Left hindlimb (tissue), 1 donor: ENCODE results near the gene CAPN5.

ENCODE experiments used
- DNase-seq: peaks from one replicate; pipeline ENCODE4 v3.0.0-alpha.2; 2018

Gene CAPN5

DNA sequence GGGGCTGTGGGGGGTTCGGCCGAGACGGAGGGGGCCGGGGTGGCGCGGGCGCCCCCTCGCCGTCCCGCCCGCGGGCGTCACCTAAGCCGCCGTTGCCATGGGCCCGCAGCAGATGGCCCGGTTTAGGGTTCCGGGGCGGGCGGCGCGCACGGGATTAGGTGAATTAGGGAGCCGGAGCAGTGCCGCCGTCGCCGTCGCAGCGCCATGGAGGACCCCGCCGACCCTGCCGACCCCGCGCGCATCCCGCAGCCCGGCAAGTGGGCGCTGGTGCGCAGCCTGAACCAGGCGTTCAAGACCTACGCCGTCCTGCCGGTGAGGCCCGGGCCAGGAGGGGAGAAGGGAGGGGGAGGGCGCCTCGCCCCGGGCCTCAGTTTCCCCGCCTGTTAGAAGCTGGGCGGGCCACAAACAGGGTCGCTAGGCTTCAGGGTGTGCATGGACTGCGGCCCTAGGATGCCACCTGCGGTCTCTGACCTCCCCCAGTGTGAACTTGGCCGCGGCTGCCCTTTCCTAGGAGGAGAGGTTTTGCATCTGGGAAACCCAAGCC is 71.4 kb downstream of the CAPN5 start:
- DNase-seq, result no peak

DNA sequence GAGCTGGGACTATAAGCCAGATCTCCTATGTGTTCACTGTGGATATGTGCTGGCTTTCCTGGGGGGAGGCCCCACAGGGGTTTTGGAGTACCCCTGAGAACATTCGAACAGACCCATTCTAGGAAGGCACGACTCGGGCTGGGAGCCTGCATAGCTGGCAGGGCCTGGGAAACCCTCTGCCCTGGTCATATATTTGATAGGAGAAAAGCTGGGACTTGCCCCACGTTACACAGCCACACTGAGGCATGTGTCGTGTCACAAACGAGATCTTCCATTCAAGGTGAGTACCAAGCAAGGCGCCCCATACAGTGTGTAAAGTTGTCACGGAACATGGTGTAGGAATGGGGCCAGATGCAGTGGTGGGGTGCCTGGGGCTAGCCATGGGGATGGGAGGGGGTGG is 72.4 kb downstream of the CAPN5 start:
- no peak for DNase-seq

GRCh38 chr11:77140231-77140851 is 73.6 kb downstream of the CAPN5 start:
- DNase-seq, result no peak

- DNase-seq, result no peak
These were observed 74.3 kb downstream of the CAPN5 start for GRCh38 chr11:77141034-77141433.

DNA sequence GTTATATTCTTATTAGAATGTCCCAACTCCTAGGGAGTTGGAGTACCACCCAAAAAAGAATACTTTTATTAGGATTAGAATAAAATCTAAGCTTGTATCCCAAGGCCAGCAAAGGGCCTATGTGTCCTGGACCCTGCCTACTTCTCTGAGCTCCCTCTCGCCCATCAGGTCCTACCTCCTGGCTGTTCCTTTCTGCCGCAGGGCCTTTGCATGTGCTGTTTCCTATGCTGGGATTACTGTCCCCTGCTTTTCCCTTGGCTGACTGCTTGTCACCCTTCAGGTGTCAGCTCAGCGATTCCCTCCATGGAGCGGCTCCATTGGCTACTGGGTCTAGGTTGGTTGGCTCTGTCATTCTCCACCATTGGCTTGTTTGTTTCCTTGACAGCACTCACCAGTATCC is 74.7 kb downstream of the CAPN5 start:
- DNase-seq, result no peak

DNA sequence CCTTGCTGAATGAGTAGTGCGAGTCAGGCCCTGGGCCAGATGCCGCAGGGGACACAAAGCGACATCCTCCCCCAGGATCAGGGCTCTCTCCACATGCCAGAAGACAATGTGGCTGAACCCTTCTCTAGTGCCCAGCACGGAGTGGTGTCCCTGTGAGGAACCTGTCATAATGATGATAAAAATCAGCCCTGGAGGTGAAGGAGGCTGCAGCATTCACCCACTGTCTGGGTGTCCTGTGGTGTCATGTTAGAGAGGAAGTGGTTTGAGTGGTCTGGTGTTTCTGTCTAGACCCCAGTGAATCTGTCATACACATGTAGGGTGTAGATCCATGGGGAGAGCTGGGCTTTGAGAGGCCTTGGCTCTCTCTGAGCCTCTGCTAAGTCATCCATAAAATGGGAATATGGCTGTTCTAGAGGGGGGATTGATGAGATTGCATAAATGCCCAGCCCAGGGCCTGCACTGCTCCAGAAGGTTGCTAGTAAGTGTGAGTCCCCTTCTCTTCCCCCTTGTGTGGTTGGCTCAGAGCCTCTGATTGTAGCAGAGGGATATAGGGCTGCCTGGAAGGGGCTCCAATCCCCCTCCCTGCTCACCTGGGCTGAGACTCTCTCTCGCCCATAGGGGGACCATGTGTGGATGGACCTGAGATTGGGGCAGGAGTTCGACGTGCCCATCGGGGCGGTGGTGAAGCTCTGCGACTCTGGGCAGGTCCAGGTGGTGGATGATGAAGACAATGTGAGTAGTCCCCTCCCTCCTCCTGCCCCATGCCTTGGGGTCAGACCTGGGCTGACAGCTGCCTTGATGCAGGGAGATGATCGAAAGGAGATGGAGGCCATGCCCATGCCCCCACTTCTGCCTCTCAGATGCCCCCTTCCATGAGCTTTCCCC is 75.6 kb downstream of the CAPN5 start:
- DNase-seq, result no peak

GRCh38 chr11:77143405-77144020 is 76.7 kb downstream of the CAPN5 start:
- DNase-seq, result no peak

DNA sequence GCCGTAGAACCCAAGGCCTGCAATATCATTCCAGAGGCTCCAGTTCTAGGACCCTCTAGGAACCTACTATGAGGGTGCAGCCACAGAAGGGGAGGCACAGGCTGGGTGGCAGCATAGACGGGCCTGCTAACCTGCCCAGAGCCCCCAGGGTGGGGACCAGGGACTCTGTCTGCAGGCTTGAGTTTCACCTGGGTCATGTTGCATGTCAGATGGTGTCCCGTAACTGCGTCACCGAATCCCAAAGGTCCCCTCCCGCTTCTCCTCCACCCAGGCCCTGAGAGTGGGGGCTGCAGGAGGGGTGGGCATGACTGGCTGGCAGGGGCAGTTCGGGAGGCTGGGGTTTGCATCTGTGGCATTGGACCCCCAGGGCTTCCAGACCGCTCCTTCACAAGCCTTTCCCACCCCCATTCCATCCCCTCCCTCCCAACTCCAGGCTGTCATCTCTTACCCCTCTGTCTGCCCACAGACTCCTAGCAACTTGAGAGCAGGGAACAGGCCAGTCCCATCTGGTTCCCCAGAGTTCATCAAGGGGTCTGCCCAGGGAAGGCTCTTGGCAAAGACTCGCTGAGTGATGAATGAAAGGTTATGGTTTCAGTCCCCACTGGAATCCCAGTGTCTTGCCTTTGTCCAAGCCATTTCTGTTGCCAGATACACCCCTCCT is 77.6 kb downstream of the CAPN5 start:
- no peak for DNase-seq

- no peak for DNase-seq
These were observed 78.2 kb downstream of the CAPN5 start for GRCh38 chr11:77144857-77145428.

GRCh38 chr11:77146261-77147035 is 79.7 kb downstream of the CAPN5 start:
- no peak for DNase-seq

DNA sequence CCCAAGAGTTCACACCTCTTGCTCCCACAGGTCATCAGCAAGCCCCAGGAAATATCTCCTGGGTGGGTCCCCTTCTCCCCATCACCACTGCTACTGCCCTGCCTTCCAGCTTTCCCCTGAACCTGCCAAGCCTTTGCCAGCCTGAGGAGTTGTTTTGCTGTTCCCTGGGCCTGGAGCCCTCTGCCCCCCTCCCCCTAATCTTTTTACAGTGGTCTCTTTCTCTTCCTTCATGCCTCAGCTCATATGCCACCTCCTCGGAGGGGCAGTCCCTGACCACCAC is 80.2 kb downstream of the CAPN5 start:
- DNase-seq, result no peak

GRCh38 chr11:77147668-77148321 is 81.0 kb downstream of the CAPN5 start:
- DNase-seq, result no peak

- DNase-seq, result no peak
These were observed 82.4 kb downstream of the CAPN5 start for GRCh38 chr11:77148963-77149715.

- DNase-seq, result no peak
These were observed 83.1 kb downstream of the CAPN5 start for GRCh38 chr11:77149716-77150392.

- no peak for DNase-seq
These were observed 84.1 kb downstream of the CAPN5 start for GRCh38 chr11:77150836-77151235.

DNA sequence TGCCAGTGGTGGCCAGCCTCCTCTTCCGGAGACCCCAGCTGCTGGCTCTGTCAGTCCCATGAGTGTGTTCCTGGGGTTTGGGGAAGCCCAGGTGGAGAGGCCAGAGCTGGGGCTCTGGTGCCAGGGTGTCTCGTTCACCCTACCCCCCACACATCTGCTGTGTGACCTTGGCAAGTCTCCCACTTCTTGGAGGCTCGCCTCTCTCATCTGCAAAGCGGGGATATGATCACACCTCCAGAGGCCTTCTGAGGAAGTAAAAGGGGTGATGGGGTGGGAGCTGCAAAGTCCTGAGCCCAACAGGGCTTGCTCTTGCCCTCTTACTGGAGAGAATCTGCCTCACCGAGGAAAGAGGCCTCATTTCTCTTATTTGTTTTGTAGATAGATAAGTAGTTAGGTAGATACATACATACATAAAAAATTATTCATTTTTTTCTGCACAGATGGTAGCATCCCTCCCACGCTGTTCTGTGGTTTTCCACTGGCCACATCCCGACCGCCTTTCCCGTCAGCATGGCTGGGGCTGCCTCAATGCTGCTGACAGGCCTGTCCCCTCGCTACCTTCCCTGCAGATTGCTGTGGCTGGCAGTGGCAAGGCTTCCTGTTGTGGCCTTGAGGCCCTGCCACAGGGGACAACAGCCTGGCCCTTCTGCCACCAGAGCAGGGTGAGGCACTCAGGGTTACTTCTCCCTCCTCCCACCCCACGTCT is 85.2 kb downstream of the CAPN5 start:
- no peak for DNase-seq

DNA sequence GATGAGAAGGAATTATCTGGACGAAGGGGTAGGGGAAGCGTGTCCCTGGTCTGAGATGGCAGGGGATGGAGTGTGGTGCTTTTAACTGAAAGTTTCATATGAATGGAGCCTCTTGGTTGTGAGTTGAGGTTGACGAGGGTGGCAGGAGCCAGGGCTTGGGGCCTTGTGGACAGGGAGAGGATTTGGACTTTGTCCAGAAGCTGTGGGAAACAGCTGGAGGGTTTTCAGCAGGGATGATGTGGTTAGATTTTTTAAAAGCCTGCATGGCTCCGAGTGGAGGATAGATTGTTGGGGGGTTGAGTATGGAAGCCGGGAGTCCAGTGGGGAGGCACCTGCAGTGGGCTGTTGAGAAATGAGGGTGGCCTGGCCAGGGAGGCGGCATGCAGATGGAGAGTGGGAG is 86.1 kb downstream of the CAPN5 start:
- no peak for DNase-seq

GRCh38 chr11:77153276-77154185 is 86.8 kb downstream of the CAPN5 start:
- no peak for DNase-seq
